Measurements from ENCODE around the gene MGAT4A.
"Not testable (repeated sequence)": the region's sequence is repeated elsewhere in the genome, so short reads cannot be mapped to it uniquely, and the experiment has no call there.

Gene MGAT4A

DNA sequence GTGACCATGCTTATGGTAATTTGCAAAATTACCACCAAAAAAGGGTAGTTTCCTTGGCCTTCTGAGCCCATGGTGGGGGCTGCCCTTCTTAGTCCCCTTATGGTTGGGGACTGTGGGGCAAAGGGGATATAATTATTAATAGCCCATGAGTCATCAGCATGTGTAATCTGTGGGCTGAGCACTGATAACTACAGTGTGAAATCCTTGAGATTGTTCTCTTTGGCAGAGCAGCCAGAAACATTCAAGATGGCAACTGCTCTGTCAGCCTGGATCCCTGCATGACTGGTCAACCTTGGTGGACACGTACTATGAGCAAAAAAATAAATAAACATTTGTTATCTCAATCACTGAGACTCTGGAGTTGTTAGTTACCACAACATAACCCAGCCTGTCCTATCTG lies 61.3 kb downstream of the MGAT4A start:
- in situ Hi-C loops (cut with HindIII; ENCODE audit: low sequenced_read_pairs) = no loop called here

DNA sequence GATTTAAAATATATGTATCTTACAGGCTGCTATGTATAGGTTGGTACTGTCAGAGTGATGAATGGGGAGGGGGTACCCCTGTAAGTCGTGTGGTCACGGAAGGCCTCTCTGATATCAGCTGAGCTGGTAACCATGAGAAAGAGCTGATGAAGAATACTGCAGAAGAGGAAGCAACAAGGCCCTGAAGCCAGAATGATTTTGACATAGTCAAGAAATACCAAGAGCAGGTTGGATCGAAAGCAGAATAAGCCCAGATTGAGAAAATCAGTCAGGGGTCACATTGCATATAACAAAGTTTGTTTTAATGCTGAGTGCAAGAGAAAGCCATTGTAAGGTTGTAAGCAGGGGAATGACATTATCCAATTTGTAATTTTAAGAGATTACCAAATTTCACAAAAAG lies 65.3 kb downstream of the MGAT4A start:
- in situ Hi-C loops (cut with HindIII; ENCODE audit: low sequenced_read_pairs) = no loop called here

DNA sequence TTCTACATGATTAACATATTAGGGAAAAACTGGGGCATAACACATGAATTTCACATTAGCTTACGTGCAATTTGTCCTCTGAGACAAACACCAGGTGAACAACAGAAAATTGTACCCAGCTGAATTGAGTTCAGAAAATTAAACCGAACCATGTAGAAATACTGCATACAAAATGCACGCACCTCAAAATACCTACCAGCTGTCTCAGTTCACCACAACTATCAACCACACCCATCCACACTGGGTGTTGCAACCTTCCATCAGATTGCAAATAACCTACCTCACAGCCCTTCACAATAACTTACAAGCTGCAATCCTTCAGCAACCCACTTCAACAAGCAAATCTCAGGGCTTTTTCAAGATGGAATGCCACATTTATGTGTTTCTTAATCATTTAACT lies 66.6 kb downstream of the MGAT4A start:
- in situ Hi-C loops (cut with HindIII; ENCODE audit: low sequenced_read_pairs) = no loop called here

DNA sequence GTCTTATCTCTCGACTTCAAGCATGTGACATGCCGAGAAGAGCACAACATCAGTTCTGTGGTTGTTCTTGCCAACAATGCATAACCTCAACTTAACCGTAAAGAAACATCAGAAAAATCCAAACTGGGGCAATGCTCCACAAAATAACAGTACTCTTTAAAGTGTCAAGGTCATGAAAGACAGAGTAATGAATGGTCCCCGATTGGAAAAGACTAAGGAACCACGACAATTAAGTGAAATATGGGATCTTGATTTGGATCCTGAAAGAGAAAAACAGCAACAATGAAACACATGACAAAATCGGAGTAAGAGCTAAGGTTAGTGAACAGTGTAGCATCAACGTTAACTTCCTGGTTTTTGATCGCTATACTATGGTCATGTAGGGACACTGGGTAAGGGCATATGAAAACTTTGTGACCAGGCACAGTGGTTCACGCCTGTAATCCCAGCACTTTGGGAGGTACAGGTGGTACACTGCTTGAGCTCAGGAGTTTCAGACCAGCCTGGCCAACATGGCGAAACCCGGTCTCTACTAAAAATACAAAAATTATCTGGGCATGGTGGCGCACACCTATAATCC lies 67.3 kb downstream of the MGAT4A start:
- in situ Hi-C loops (cut with HindIII; ENCODE audit: low sequenced_read_pairs) = no loop called here

DNA sequence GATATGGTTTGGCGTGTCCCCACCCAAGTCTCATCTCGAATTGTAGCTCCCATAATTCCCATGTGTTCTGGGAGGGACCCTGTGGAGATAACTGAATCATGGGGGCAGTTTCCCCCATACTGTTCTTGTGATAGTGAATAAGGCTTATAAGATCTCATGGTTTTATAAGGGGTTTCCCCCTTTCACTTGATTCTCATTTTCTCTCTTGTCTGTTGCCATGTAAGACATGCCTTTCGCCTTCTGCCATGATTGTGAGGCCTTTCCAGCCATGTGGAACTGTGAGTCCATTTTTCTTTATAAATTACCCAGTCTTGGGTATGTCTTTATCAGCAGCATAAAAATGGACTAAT lies 71.5 kb downstream of the MGAT4A start:
- in situ Hi-C loops (cut with HindIII; ENCODE audit: low sequenced_read_pairs) = not testable (repeated sequence)

DNA sequence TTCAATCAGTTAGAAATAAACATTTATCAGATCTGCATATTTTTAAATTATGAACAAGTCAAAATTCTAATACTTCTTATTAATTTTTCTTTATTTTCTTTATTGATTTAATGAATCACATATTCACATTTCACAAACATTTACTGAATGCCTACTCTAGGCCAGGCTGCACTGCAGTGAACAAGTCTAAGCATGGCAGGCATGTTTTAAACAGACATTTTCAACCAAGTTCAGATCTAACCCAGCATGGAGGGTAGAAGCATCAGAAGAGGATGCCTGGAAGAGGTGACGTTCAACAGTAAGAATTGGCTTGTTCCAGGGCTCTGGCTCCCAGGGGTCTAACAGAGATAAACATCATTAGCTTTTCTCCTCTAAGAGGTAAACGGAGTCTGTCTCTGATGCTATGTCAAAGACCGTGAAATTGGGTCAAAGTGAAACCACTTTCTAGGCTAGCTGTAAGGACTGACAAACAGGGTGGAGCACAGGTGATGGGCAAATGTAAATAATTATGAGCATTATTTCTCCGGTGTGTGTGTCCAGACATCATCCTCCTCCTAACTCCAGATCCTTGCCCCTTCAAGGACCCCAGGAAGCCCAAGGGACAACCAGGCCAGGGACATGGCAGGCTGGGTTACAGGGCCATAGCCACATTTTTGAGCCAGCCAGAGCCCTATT lies 72.0 kb downstream of the MGAT4A start:
- in situ Hi-C loops (cut with HindIII; ENCODE audit: low sequenced_read_pairs) = no loop called here

DNA sequence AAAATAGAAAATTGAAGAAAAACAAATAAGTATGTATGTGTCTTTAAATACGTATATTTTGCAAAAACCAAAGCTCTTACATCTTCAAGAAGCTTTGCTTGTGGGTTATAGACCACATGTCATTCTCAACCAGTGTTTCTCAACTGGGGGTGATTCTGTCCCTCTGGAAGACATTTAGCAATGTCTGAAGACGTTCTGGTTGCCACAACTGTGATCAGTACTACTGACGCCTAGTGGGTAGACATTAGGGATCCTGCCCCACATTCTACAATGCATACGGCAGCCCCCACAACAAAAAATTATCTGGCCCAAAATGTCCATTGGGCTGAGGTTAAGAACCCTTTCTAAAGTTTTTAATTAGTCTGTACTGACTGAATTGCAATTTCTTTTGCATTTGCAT lies 74.1 kb downstream of the MGAT4A start:
- in situ Hi-C loops (cut with HindIII; ENCODE audit: low sequenced_read_pairs) = no loop called here

DNA sequence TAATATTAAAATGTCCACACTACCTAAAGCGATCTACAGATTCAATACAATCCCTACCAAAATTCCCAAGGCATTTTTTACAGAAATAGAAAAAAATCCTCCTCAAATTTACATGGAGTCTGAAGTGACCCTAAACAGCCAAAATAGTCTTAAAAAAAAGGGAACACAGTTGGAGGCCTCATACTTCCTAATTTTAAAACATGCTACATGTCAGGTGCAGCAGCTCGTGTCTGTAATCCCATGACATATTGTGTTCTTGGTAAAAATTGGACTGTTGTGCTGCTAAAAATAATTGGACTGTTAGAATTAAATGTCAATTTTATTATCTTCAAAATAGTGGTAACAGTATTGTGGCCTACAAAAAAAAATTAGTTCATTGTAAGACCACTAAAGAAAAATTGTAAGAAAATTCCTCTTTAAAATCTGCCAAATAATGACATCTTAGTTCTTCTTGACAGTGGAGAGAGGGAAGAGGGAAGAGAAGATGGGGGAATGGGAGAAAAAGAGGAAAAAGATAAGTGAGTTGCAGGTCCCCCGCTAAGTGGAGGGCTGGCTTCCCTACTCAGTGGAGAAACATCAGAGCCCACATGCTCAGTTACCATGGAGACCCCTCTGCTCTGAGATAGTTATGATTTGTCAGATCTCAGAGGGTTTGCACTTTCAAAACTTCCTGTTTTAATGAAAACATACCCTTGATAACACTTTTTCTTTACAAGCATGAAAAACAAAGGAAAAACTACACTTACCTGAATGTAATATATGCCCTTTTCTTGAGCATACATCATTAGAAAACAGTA lies 76.0 kb downstream of the MGAT4A start:
- in situ Hi-C loops (cut with HindIII; ENCODE audit: low sequenced_read_pairs) = loop anchor here (5.0 kb wide), 1 partner anchor 162 kb away; no protein-coding TSS in a partner anchor

DNA sequence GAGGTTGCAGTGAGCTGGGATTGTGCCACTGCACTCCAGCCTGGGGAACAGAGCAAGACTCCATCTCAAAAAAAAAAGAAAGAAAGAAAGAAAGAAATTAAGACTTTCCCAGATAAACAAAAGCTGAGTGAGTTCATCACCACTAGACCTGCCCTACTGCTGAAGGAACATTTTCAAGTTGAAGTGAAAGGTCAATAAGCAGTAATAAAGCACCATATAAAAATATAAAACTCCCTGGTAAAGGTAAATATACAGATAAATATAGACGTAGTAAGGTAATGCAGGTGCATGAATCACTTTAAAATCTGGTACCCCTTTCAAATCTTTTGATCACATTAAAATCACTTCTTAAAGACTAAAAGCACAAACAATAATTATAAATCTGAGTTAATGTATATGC lies 79.9 kb downstream of the MGAT4A start:
- in situ Hi-C loops (cut with HindIII; ENCODE audit: low sequenced_read_pairs) = loop anchor here (5.0 kb wide), 1 partner anchor 166 kb away; no protein-coding TSS in a partner anchor

DNA sequence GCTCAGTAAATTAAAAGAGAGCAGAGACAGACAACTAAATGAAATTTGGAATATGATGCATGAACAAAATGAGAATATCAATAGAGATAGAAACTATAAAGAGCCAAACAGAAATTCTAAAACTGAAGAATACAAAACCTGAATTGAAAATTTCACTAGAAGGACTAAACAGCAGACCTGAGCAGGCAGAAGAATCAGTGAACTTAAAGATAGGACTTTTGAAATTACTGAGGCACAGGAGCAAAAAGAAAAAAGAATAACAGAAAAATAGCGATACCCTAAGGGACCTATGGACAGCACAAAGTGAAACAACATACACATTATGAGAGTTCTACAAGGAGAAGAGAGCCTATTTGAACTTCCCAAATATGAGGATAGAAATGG lies 80.9 kb downstream of the MGAT4A start:
- in situ Hi-C loops (cut with HindIII; ENCODE audit: low sequenced_read_pairs) = loop anchor here (5.0 kb wide), 1 partner anchor 167 kb away; no protein-coding TSS in a partner anchor

DNA sequence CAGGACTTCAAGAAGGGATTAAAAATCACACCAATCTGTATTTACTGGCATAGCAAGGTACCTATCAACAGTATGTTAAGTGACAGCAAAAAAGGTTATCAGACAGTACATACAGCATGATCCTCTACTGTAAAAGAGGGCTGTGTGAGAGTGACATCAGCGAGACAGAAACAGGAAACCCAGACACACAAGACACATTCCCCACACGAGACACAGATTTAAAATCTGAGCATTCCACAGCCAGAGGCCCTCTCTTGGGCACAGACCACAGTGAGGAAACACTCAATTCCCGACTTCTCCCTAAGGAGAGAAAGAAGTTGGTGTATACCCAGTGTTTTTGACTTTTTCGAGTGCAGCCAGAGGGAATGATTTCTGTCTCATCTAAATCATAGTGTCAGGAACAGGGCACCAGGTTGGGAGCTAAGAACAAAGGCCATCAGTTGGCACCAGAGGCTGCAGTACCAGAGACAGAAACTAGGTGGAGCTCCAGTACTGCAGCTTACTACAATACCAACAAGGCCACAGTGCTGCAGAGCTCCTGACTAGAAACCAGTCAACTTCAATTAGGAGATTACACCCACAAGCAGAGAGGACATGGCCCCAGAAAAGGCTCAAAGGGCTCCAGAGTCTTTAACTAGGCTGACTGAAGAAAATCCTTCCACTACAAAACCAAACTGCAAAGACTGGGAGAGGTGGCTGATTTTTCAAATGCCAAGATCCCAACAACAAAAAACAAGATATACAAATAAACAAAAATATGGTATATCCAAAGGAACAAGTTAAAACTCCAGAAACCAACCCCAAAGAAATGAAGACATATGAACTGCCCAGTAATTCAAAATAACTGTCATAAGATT lies 81.6 kb downstream of the MGAT4A start:
- in situ Hi-C loops (cut with HindIII; ENCODE audit: low sequenced_read_pairs) = no loop called here

DNA sequence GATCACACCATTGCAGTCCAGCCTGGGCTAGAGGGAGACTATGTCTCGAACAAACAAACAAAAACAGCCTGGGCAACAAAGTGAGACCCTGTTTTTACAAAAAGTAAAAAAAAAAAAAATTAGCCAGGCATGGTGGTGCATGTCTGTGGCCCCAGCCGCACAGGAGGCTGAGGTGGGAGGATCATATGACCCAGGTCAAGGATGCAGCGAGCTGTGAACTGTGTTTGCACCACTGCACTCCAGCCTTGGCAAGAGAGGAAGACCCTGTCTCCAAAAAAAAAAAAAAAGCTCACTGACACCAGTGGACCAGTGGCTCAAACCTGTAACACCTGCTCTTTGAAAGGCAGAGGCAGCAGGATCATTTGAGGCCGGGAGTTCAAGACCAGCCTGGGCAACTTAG lies 82.5 kb downstream of the MGAT4A start:
- in situ Hi-C loops (cut with HindIII; ENCODE audit: low sequenced_read_pairs) = no loop called here

DNA sequence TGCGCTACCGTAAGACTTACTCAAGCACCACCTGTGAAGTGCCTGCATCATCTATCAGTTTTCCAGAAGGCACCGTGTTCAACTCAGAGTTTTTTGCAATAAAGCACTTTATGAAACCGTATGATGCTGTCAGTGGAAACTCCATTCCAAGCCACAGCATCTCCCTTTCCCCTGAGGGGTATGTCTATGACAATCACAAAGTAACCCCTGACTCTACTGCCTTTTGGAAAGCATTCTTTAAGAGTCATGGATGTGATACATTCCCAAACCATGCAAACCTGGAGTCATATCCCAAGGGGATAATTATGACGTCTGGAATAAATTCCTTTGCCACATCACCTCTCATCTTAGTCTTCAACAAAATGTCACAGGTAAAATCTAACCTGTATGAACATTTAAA lies 83.3 kb downstream of the MGAT4A start:
- in situ Hi-C loops (cut with HindIII; ENCODE audit: low sequenced_read_pairs) = no loop called here

DNA sequence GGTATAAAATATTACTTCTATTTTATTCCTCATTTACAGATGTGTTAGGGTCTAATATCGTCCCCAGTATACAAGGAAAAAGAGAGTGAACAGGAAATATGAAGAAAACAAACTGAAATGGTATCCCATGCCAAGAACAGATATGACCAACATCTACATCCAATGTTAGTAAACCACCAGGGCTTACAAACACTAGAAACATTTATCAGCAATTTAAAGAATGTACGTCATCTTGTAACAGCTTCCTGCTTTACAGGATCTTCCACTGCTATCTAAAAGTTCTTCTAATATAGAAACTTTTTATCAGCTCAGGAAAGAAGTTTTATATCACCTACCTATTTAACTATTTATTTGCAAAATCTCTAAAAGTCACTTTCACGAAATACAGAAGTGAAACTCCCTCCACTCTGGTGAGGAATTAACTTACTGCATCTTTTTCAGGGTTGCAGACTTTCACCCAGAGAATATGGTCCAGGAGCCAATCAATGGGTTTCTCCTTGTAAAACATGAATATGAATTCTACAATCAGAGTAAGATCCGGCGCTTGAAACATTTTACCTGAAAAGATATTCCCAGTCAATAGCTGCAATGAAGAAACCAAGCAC lies 87.3 kb downstream of the MGAT4A start:
- in situ Hi-C loops (cut with HindIII; ENCODE audit: low sequenced_read_pairs) = no loop called here

DNA sequence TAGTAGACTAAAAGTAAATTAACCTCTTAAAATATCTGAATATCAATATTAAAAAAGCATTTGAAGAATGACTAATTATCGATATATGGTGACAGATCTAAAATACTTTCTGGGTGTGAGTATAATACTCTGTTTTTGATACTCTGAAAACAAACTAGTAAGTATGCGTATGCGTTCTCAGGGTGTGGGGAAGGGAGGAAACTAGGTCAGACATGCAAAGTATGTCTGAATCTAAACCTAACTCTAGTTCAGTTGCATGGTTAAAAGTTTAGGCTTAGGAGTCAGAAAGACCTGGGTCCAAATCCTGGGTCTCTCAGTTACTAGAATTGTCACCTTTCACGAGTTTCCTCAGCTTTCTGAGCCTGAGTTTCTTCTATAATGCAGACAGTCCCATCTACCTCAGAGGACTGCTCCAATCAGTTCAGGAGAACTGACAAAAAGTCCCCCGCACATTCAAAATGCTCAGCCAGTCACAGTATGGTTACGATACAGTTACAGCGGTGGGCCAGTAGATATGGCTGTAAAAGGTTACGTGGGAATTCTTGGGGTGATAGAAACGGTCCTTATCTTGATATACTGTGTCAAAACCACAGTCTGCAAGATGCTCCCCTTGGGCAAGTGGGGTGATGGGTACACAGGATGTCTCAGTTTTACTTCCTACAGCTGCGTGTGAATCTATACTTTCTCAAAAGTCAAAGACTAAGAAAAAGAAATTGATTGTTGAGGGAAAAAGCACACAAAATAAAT lies 93.4 kb downstream of the MGAT4A start:
- in situ Hi-C loops (cut with HindIII; ENCODE audit: low sequenced_read_pairs) = no loop called here

DNA sequence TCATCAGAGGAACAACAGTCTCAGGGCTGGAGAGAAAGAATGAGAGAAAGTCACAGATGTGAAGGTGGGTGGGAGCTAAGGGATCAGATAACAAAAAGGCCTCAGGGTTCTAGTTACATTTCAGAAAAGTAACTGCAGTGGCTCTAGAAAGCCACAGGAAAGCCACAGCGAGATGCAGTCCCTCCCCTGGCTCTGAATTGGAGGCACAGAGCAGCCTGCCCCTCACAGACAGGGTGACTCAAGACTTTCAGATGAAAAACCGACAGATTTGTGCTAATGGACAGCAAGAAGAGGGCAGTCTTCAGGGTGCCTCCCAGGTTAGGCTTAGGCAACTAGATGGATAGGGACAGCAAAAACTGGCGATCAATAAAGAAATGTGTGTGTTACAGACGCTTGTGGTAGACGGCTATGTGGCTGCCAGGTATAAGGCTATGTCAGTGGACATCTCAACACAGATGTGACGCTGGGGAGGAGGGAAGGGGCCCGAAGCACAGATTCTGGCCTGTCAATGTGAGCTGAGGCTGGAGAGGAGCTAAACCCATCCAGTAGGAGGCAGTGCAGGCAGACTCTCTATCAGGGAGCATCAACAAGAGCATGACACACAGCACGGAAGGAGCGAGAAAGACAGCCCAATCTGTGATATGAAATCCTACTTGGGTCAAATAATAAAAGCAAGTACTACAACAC lies 96.4 kb downstream of the MGAT4A start:
- in situ Hi-C loops (cut with HindIII; ENCODE audit: low sequenced_read_pairs) = no loop called here

DNA sequence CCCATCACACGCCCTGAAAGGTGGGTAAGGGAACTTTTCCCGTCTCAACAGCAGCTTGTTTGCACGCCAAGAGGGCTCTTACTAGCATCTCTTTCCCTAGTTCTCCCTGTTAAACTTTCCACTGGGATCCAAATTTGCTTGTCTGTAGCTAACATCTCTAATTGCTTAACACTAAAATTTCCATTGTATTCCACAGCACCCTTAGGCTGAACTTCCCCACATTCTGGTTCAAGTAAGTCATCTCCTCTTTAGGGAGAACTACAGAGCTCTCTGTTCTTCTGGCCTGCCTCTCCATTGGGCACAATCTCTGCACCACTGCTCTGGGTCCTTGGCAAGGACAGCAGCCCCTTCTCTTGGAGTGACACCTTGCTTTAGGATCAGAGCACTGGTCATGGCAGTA lies 98.6 kb downstream of the MGAT4A start:
- in situ Hi-C loops (cut with HindIII; ENCODE audit: low sequenced_read_pairs) = no loop called here

DNA sequence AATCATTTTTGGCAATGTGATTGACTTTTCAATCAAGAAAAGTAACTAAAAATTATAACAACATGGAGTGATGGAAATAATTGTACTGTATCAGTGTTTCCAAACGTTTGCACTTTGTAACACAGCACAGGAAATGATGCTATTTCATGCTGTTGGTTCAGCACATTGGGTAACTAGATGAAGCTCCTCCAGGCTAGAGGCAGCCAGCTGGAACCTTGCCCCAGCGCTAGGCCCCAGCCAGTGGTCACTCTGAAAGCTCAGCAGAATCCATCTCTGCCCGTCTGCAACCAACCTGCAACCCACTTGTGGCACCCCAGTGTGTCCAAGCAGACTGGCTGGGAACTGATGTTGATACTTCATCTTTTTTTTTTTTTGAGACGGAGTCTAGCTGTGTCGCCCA lies 107.3 kb downstream of the MGAT4A start:
- in situ Hi-C loops (cut with HindIII; ENCODE audit: low sequenced_read_pairs) = no loop called here

DNA sequence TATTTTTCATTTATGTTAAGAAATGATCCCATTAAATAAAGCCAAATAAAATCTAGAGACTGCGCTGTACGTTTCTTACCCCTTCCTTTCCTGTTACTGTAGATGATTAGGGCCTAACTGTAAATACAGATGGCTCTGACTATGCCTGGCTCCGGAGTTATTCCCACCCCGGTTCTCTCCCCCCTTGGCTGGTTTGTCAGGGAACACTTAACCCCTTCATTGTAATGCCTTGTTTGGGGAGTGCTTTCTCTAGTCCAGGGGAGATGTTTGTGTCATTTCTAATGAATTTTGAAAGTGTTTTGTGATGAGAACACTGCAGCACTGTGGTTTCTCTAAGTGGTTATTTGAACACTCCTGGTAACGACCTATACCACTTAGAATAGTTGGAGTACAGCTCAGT lies 113.8 kb downstream of the MGAT4A start:
- in situ Hi-C loops (cut with HindIII; ENCODE audit: low sequenced_read_pairs) = no loop called here

DNA sequence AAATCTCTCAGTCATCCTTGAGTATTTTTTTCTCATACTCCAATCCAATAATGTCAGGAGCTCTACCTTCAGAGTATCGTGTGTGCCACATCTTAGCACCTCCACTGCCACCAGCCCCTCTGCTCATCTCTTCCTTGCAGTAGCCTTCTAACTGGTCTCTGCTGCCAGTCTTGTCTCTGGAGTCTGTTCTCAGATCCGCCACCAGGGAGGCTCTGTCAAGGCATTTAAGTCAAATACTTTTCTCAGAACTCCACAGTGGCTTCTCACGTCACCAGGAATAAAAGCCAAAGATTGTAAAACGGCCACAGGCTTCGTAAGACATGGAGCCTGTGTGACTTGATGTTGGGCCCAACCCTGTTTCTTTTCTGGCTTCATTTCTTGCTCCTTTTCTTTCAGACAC lies 115.5 kb downstream of the MGAT4A start:
- in situ Hi-C loops (cut with HindIII; ENCODE audit: low sequenced_read_pairs) = no loop called here

All from endothelial cell of hepatic sinusoid (primary cell).